Hepatocyte (in vitro differentiated cells): ENCODE results near the gene EXOC4. TPM values are rescaled to one million over a fixed set of nuclear protein-coding genes. Genes with fewer than 3 reads are reported as not detected.

Experiments
- DNase-seq: peaks from one replicate; pipeline ENCODE4 v3.0.0-alpha.2; 2016; ENCODE audit warnings: low spot score
- H2AFZ ChIP-seq: fragments of 200-600 bp; sonication (generic); 2 replicates; pipeline ENCODE4 v1.6.0; 2016; ENCODE audit warnings: antibody characterized with exemption, mild to moderate bottlenecking
- H3K27ac ChIP-seq: fragments of 200-600 bp; sonication (generic); 2 replicates; pipeline ENCODE4 v1.5.1; 2016; ENCODE audit warnings: mild to moderate bottlenecking
- H3K27me3 ChIP-seq: fragments of 200-600 bp; sonication (generic); 2 replicates; pipeline ENCODE4 v1.6.1; 2016
- H3K36me3 ChIP-seq: fragments of 200-600 bp; sonication (generic); replicated peaks from 2 replicates; pipeline ENCODE4 v1.5.1; 2016; ENCODE audit warnings: low read depth; ENCODE audit not compliant: insufficient read depth
- H3K4me1 ChIP-seq: fragments of 200-600 bp; sonication (generic); 2 replicates; pipeline ENCODE4 v1.5.1; 2016; ENCODE audit warnings: mild to moderate bottlenecking, moderate library complexity; ENCODE audit not compliant: insufficient read depth
- H3K4me2 ChIP-seq: fragments of 200-600 bp; sonication (generic); 2 replicates; pipeline ENCODE4 v1.6.0; 2016
- H3K4me3 ChIP-seq: fragments of 200-600 bp; sonication (generic); 2 replicates; pipeline ENCODE4 v1.5.1; 2016; ENCODE audit warnings: mild to moderate bottlenecking
- H3K79me2 ChIP-seq: fragments of 200-600 bp; sonication (generic); 2 replicates; pipeline ENCODE4 v1.6.0; 2017; ENCODE audit warnings: mild to moderate bottlenecking
- H3K9me2 ChIP-seq: fragments of 200-600 bp; sonication (generic); replicated peaks from 2 replicates; pipeline ENCODE4 v1.6.0; 2017; ENCODE audit warnings: mild to moderate bottlenecking; ENCODE audit not compliant: insufficient read depth
- H3K9me3 ChIP-seq: fragments of 200-600 bp; sonication (generic); 2 replicates; pipeline ENCODE4 v1.5.1; 2016; ENCODE audit warnings: low read depth, mild to moderate bottlenecking
- H4K20me1 ChIP-seq: fragments of 200-600 bp; sonication (generic); 2 replicates; pipeline ENCODE4 v1.6.0; 2016; ENCODE audit warnings: mild to moderate bottlenecking; ENCODE audit not compliant: insufficient read depth, poor library complexity, severe bottlenecking
- EZH2 ChIP-seq: fragments of 200-600 bp; sonication (generic); IDR thresholded peaks from 2 replicates; pipeline ENCODE4 v1.6.1; 2016; ENCODE audit warnings: antibody characterized with exemption, mild to moderate bottlenecking, borderline replicate concordance
- EZH2phosphoT487 ChIP-seq: fragments of 200-600 bp; sonication (generic); IDR thresholded peaks from one replicate; pipeline ENCODE4 v1.6.1; 2018; ENCODE audit warnings: antibody characterized with exemption, mild to moderate bottlenecking, low read depth, moderate library complexity; ENCODE audit not compliant: unreplicated experiment, severe bottlenecking
- WGBS: methylation state at CpG from one replicate; pipeline ENCODE4 v1.1.6; 2016; ENCODE audit warnings: low lambda C conversion rate; ENCODE audit errors: missing lambda C conversion rate; 5-methylcytosine and 5-hydroxymethylcytosine counted together
- polyA plus RNA-seq: library from polyadenylated mRNA; unstranded; fragments of >200 nt; fragmentation: Nextera tagmentation; extraction: Ambion mirVana; gene quantifications from 2 replicates; pipeline ENCODE4 v1.2.1, GENCODE V29; 2016
- total RNA-seq: library from RNA; depleted of rRNA; stranded (reverse); fragments of >200 nt; gene quantifications from 2 replicates; pipeline ENCODE4 v1.2.3, GENCODE V29; 2014
- TF ChIP-seq, protein P1 (sequence below): fragments of 200-600 bp; sonication (generic); IDR thresholded peaks from 2 replicates; pipeline ENCODE4 v1.5.1; 2016; ENCODE audit warnings: antibody characterized with exemption, mild to moderate bottlenecking; ENCODE audit not compliant: poor library complexity

Gene EXOC4
- total and polyA plus RNA-seq, 2 experiments from 2014 or later: 34.8 to 56.1 TPM

DNA sequence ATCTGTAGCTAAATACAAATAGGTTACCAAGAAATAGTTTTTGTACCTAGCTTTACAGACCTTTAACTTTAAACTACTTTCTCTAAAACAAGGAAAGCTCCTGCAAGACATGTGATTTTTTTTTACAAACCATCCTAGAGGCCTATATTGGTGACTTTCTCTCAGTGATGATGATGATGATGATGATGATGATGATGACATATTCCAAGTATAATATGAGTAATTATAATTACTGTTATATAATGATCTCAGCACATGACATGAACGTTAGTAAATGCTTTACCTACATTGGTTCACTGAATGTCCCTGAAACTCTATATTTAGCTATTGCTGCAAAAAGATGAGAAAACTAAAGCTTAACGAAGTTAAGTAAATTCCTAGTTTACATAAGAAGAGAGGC, 766.4 kb downstream of the EXOC4 start:
- WGBS: 48% methylated on average over 2 of the region's 2 CpGs
- DNase-seq: no peak

DNA sequence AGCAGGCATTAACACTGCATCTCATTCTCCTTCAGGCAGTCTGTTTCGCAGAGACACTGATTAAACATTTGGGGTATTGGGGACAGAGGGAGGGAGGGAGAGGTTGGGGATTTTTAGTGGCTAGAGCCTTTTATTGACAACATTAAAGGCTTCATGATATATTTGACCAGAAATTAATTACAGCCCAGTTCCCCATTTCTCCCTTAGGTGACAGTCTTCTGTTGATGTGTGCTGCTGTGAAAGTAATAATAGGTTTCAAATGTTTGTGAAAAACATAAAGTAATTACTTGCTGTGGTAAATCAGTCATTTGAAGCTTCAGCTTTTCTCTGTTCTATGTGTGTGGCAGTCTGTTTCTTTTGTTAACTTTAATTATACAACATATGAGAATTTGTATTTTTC, 769.0 kb downstream of the EXOC4 start:
- Histone ChIP-seq H3K79me2 (no peaks in the 10 kb centered on the region), H4K20me1 (no peaks in the 10 kb centered on the region), H3K9me2 (no peaks in the 10 kb centered on the region), H3K27me3 (no peaks in the 10 kb centered on the region), H3K27ac (no peak overlapping the region), H2AFZ (no peak overlapping the region), H3K4me2 (no peak overlapping the region), H3K36me3 (no peaks in the 10 kb centered on the region), H3K4me3 (no peak overlapping the region), H3K9me3 (no peaks in the 10 kb centered on the region), H3K4me1 (no peaks in the 10 kb centered on the region)
- WGBS: 85% methylated on average over 1 of the region's 1 CpG
- TF ChIP-seq EZH2phosphoT487: no peak
- TF ChIP-seq, protein P1, sequence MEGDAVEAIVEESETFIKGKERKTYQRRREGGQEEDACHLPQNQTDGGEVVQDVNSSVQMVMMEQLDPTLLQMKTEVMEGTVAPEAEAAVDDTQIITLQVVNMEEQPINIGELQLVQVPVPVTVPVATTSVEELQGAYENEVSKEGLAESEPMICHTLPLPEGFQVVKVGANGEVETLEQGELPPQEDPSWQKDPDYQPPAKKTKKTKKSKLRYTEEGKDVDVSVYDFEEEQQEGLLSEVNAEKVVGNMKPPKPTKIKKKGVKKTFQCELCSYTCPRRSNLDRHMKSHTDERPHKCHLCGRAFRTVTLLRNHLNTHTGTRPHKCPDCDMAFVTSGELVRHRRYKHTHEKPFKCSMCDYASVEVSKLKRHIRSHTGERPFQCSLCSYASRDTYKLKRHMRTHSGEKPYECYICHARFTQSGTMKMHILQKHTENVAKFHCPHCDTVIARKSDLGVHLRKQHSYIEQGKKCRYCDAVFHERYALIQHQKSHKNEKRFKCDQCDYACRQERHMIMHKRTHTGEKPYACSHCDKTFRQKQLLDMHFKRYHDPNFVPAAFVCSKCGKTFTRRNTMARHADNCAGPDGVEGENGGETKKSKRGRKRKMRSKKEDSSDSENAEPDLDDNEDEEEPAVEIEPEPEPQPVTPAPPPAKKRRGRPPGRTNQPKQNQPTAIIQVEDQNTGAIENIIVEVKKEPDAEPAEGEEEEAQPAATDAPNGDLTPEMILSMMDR: no peak
- no peak for TF ChIP-seq EZH2
- no peak for DNase-seq

More for the DNA sequence above, 766.4 kb downstream of the EXOC4 start:
- TF ChIP-seq EZH2 (no peak), EZH2phosphoT487 (no peak)
- TF ChIP-seq, protein P1: no peak
- Histone ChIP-seq H4K20me1 (no peaks in the 10 kb centered on the region), H3K9me3 (no peaks in the 10 kb centered on the region), H3K27ac (no peak overlapping the region), H3K36me3 (no peaks in the 10 kb centered on the region), H3K79me2 (no peaks in the 10 kb centered on the region), H3K27me3 (no peaks in the 10 kb centered on the region), H2AFZ (no peak overlapping the region), H3K4me3 (no peak overlapping the region), H3K9me2 (no peaks in the 10 kb centered on the region), H3K4me2 (no peak overlapping the region), H3K4me1 (no peaks in the 10 kb centered on the region)

DNA sequence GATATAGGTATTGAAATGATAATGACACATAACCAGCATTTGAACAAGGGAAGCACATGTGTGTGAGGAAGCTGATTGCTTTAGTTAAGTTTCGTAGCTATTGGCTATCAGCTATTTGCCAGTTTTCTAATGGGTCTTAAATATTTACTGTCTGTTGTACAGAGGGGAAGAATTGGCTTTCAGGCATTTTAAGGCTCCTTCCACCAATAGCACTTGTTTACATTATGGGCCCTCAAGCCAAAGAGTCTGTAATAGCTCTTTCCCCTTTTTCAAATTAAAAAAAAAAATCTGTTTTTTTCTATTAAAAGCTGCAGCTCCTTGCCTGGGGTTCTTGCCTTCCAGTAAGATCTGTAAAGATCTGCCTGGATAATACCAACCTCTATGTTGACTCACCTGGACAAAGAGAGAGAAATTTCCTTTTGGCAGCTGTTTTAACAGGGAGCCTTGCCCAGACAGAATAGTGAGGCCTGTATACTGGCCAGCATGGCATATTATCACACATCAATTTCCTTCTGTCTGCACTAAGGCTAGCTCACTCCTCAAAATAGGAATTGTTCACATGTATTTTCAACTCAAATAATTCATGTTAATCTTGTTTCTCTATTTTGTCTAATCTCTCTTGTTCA, 769.5 kb downstream of the EXOC4 start:
- TF ChIP-seq, protein P1: no peak
- no peak for TF ChIP-seq EZH2phosphoT487
- TF ChIP-seq EZH2: no peak
- no peaks in the 10 kb centered on the region for H3K36me3 ChIP-seq
- H3K4me3 ChIP-seq: no peak overlapping the region
- H3K4me1 ChIP-seq: no peaks in the 10 kb centered on the region
- H2AFZ ChIP-seq: no peak overlapping the region
- H3K9me2 ChIP-seq: no peaks in the 10 kb centered on the region
- H4K20me1 ChIP-seq: no peaks in the 10 kb centered on the region
- H3K9me3 ChIP-seq: no peaks in the 10 kb centered on the region
- H3K4me2 ChIP-seq: no peak overlapping the region
- no peak overlapping the region for H3K27ac ChIP-seq
- WGBS: 65% methylated on average over 1 of the region's 1 CpG
- DNase-seq: no peak
- H3K79me2 ChIP-seq: no peaks in the 10 kb centered on the region
- H3K27me3 ChIP-seq: no peaks in the 10 kb centered on the region
